Activated CD4-positive, alpha-beta T cell treated with anti-CD3 and anti-CD28 coated beads, Interleukin-2, Interleukin-6, amounts not matched to agents 100 ng/mL and 50 ng/mL, durations not matched to agents 16 hours and 8 hours (primary cell): ENCODE results near the gene PLXNA2.

Experiments used
- DNase-seq: peaks from one replicate; pipeline ENCODE4 v3.0.0-alpha.2; 2020

The PLXNA2 gene

DNA sequence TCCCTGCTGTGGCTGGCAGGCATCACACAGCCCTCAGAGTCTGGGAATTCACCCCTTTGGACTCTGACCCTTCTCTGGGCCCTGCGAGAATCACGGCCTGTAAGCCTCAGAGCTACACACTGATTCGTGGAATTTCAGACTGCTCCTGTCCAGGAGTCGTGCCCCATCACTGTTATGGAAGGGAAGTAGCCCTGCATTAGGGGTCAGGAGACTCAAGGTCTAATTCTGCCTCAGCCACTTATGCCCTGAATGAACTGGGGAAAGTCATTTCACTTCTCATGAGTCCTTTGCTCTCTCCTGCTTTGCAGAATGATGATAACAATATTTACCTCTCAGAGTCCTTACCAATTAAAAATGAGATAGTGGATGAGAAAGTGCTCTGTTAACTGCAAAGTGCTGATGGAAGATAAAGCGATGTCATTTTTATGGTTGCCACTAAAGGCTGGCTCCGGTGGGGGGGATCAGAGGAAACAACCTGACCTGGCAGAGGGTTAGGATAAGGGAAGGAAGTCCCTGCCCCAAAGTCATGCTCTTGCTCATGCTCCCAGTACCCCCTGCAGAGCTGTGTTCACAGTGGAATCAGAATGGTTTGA, 184.7 kb downstream of the PLXNA2 start:
- no peak for DNase-seq

DNA sequence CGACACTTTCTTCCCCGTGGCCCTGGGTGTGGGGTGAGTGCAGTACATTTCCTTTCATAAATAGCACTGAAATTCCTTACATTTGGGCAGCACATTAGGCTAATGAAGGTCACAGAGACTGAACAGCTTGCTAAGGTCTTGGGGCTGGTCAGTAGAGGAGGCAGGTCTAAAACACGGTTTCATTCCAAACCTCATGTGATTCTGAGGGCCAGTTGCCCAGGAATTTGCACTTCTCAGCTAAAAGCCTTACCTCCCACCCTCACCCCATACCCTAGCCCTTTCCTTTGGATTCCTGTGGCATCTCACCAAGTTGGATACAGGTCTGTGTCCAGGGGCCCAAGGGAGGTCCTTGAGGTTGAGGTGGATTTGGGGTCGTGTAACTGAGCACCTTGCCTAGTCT, 185.4 kb downstream of the PLXNA2 start:
- no peak for DNase-seq

DNA sequence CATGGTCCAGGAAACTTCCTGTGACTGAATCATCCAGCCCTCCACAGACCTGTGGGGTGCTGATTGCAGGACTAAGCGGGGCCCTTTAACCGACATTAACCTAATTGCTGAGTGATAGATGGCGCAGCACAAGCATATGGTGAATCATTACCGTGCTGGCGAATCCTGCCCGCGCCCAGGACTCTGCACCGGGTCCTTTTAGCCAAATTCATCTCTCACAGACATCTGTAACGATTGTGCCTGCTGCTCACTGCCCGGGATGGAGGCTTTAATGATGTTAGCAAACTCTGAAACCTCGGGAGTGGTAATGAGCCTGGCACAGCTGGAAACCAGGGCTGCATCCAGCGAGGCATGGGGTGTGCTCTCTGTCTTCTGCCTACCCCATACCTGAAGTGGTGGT, 185.9 kb downstream of the PLXNA2 start:
- no peak for DNase-seq

DNA sequence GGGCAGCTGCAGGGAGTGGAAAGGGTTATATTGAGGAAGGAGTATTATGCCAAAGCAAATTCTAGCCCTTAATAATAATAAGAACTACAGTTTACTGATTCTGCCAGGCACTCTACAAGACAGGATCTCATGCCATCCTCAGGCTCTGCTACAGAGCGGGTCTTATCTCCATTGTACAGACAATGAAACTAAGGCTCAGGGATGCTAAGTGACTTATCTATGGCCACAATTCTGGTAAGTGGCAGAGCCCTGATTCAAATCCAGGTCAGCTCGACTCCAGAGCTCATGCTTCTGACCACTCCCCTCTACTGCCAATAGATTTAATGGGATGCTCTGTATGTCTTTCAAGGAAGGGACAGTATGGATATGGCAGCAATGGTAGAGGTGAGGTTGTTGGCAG, 187.1 kb downstream of the PLXNA2 start:
- no peak for DNase-seq

- DNase-seq: no peak
Measured at GRCh38 chr1:208055535-208055934, 188.6 kb downstream of the PLXNA2 start.

DNA sequence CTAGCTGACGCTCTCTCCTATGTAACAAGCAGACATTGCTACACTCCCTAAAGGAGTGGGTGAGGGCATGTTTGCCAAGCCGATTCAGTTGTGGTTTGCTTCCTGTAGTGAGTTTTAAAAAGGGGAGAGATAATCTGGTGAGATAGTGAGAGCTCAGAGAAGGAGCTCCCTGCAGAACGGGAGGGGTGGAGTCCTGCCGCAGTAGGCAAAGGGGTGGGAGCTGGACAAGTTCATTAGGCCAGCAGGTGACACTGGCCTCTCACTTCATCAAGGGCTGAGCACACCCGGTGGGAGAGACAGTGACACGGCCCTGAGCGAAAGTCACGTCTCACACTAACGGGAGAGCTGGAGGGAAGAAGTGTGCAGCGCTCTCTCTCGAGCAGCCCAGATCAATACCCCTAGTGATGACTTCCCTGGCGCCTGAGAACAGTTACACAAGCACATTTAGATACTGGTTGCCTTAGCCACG, 189.2 kb downstream of the PLXNA2 start:
- no peak for DNase-seq

DNA sequence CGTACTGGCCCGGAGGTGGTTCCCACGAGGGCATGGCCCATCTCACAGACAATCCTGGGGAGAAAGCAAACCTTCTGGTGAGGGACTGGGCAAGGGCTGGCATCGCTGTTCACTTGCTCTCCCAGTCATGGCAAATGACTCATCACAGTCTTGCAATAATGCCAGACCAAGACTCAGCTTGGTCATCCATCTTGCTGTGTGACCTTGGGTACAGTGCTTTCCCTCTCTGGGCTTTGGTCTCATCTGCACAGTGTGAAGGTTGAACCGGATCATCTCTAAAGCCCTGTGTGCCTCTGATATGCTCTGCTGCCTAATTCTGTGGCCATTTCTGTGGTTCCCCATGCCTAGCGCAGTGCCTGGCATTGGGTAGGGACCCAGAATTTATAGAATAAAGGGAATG, 189.7 kb downstream of the PLXNA2 start:
- DNase-seq: no peak

DNA sequence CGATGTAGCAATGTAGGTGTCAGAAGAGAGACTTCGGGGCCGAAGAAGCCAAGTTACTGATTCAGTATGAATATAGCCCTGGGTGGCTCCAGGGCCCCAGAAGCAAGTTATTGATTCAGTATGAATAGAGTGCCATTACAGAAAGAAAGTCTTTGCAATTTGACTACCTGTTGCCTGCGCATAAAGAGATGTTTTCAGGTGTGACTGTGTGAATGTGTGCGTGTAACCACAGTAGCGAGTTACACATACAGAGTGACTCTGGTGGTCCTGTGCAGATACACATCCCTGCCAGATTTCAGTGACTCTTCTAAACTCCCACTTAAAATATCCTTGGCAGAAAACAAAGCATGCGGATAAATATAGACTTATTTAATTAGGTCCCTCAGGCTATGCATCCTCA, 190.5 kb downstream of the PLXNA2 start:
- no peak for DNase-seq

- no peak for DNase-seq
Measured at GRCh38 chr1:208052926-208053407, 191.2 kb downstream of the PLXNA2 start.

DNA sequence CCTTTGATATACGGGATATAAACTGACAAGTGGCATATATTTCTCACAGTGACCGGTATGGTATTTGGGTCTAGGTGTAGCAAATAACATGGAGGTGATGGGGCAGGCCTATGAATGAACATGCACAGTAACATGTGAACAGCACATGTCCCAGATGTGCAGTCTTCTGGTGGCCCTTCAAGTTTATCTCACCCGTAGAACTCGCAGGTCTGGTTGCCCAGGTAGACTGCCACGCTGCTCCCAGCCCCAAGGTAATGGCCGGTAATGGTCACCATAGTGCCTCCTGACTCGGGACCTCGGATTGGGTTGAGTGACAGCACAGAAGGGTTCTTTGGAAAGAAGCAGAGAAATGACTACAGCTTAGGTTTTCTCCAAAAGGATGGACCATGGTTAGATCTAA, 192.0 kb downstream of the PLXNA2 start:
- no peak for DNase-seq

DNA sequence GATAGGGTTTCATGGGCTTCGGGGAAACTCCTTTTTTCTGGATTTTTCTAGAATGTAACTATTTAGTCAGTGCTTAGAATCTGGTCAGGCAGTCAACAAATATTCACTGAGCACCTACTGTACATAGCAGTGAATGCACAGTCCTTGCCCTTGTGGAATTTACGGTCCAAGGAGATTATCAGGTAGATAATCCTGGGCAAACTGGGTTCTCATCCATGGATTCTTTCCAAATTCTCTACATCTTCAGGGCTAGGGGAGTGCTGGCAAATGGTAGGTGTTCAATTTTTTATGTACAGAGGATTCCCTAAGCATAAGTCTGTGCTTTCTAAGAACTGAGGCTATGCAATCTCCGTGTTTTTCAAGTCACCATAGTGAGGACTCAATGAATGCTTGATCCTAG, 192.5 kb downstream of the PLXNA2 start:
- no peak for DNase-seq

DNA sequence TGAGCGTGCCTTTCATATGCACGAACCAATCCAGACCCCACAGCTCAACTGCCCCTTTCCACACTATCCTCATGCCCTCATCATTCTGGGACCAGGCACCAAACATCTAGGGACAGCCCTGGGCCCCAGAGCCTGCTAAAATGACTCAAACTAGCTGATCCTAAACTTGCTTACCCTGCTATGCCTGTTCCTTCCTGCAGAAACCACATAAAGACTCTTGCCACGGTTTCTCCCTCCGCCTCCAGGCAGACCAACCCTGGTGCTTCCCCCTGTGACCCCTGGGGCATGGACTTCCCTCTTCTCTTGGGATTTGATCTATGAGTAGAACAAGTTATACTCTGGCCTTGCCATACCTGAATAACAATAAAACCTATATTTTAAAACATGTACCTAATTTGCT, 195.3 kb downstream of the PLXNA2 start:
- DNase-seq: no peak

- no peak for DNase-seq
Measured at GRCh38 chr1:208047975-208048374, 196.2 kb downstream of the PLXNA2 start.

- DNase-seq: no peak
Measured at GRCh38 chr1:208047476-208047934, 196.7 kb downstream of the PLXNA2 start.

DNA sequence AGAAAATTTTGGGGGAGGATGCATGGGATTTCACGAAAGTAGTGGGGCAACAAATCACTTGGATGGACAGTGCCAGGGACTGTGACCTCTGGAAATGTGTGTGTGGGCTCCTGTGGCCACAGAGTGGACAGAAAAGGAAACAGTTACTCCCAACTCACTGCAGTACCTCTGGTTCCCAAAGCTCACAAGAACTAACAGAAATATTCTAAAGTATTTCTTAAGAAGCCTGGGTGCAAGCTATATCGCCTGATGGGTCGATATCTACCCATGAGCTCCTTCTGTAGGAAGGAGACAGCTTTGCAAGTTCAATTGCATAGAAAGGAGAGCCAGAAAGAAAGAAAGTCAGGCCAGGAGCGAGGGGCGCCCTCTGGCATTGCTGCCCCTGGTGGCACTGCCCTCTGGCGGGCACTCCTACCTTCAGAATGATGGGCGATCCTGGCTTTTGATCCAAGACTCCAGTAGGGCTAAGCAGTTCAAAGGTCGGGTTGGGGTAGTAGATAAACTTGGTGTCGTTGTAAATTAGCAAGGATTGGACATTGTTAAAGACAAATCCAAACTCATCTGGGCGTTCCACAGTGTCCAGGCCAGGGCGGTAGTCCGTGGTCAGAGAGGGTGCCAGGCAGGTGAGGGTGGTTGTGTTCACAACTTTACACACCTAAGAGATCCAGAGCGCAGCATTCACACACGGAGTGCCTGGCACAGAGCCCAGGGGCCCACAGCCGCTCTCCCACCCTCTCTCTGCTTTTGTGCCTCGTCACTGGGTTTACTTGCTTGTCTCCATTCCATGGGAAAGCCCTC, 198.5 kb downstream of the PLXNA2 start:
- no peak for DNase-seq

DNA sequence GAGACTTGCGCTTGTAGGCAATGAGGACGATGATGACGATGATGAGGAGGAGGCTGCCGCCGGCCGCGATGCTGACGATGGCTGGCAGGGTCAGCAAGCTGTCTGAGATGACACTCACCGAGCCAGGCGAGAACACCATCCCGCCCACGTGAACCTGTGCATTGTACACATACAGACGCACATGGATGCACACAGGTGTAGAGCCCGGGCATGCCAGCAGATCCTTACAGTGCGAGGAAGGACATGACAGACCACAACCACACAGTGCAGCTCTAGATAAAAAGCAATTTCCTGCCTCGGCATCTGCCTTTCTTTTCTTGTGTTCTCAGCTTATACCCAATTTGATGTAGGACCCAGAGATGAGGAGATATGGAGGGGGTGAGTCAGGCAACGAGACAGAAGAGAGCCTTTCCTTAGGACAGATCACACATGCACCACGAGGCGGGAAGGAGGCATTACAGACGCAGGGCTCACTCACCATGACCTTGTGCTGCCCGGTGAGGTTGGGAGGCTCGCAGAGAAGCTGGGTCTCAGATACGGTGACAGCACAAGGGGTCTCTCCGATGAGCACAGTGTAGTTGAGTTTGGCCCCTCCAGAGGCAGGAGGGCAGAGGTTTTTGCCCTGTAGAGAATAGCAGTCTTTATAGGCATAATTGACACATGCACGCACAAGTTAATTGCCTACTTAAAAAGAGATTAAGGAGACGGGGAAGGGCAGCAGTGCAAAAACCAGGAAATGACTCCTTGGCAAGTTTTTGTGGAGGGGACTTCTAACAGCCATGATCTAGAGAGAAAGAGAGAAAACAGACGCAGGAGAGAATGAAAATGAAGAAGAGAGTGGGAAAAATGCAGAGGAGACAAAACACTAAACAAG, 199.4 kb downstream of the PLXNA2 start:
- no peak for DNase-seq

GRCh38 chr1:208043691-208044181, 200.4 kb downstream of the PLXNA2 start:
- no peak for DNase-seq

- no peak for DNase-seq
Measured at GRCh38 chr1:208042868-208043267, 201.3 kb downstream of the PLXNA2 start.

- no peak for DNase-seq
Measured at GRCh38 chr1:208042041-208042615, 202.1 kb downstream of the PLXNA2 start.

- no peak for DNase-seq
Measured at GRCh38 chr1:208041505-208041904, 202.7 kb downstream of the PLXNA2 start.

DNA sequence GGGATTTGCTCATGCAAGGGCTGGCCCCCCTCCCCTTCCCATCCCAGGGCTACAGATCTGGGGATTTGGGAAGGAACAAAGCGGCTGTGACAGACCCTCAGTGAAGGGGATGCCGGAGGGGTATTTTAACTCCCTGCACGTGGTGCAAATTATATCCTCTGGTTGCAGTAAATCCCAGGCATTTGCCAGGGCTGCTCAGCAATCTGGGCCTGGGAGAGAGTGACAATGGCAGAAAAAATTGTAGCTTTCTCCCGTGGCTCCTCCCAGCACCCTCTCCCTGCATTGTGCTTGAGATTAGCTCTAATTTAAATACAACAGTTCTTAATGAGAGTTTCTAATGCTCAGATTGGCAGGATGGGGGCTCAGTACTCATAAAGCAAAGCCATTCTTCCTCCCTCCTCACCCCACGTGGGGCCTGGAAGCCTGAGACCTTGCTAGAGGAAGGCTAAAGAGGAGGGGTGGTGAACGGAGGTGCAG, 203.3 kb downstream of the PLXNA2 start:
- DNase-seq: no peak

DNA sequence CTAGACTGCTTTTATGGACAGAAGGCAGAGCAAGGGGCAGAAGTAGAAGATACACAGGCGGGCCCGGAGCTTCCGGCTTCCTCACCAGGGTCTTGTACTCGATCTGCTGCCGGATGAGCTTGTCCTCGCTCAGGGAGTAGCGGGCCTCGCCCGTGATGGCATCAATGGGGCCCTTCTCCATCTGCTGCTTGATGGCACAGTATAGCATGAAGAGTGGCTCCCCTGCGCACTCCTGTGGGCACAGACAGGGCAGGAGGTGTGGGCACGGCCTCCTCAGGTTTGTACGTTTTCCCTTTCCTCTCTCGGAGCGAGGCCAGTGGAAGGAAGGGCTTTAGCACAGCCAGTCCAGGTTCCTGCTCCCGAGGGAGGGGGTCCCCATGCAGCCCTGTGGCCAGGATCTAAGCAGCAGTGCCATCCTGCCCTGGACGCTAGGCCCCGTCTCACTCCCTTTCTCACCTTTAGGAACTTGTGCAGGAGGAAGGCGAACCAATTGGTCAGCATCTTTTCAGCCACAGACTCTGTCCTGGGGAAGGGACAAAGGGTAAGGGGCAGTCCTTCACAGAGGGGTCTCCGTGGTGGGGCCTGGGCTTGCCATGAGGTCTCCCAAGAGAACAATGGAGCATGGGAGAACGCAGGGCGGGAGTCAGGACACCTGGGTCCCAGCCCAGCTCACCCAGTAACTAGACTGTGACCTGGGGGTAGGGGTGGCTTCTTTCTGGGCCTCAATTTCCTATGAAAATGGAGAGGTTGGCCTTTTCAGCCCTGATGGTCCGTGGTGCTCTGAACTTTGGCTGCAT, 204.4 kb downstream of the PLXNA2 start:
- DNase-seq: no peak
